ENCODE measurements around the gene CHRNE.

DNA sequence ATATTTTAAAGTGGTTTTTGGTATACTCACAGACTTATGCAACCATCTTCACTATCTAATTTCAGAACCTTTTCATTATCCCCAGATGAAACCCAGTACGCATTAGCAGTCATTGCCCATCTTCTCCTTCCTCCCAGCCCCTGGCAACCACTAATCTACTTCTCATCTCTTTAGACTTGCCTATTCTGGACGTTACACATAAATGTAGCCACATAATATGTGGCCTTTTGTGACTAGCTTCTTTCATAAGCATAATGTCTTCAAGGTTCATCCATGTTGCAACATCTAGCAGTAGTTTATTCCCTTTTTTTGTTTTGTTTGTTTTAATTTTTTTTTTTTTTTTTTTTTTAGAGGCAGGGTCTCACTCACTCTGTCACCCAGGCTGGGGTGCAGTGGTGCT, 32.0 kb downstream of the CHRNE start:
- TF ChIP-seq, protein P1, sequence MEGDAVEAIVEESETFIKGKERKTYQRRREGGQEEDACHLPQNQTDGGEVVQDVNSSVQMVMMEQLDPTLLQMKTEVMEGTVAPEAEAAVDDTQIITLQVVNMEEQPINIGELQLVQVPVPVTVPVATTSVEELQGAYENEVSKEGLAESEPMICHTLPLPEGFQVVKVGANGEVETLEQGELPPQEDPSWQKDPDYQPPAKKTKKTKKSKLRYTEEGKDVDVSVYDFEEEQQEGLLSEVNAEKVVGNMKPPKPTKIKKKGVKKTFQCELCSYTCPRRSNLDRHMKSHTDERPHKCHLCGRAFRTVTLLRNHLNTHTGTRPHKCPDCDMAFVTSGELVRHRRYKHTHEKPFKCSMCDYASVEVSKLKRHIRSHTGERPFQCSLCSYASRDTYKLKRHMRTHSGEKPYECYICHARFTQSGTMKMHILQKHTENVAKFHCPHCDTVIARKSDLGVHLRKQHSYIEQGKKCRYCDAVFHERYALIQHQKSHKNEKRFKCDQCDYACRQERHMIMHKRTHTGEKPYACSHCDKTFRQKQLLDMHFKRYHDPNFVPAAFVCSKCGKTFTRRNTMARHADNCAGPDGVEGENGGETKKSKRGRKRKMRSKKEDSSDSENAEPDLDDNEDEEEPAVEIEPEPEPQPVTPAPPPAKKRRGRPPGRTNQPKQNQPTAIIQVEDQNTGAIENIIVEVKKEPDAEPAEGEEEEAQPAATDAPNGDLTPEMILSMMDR (conservative IDR thresholded peaks at IDR 0.05 in 1 of 2, IDR thresholded peaks at IDR 0.05 in 1 of 2; ENCODE audit: low read depth in 1 of 2, low read length in 2 of 2): no peak
- TF ChIP-seq EZH2 (IDR thresholded peaks at IDR 0.05; ENCODE audit: low read length, missing control alignments): no peak

Measured in fibroblast of lung (primary cell).